ENCODE data around the gene DLD.
"Not testable (repeated sequence)": the region's sequence is repeated elsewhere in the genome, so short reads cannot be mapped to it uniquely, and the experiment has no call there.

Gene DLD

DNA sequence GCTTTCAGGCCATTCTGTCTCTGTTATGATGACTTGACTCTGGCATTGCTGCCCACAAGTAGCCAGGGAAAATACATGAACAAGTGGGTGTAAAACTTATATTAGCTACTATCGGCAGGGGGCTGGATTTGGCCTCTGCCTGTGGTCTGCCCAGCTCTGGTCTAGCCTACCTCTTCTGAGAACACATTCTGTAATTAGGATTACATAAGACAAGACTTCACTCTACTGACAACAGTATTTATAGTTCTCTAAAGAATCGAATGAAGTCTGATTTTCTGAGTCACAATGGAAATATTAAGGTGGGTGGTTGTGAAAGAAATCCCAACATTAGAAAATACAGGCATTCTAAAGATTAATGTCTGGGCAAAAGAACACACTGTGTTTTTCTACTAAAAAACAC, 55.5 kb downstream of the DLD start:
- DNase-seq: no peak

DNA sequence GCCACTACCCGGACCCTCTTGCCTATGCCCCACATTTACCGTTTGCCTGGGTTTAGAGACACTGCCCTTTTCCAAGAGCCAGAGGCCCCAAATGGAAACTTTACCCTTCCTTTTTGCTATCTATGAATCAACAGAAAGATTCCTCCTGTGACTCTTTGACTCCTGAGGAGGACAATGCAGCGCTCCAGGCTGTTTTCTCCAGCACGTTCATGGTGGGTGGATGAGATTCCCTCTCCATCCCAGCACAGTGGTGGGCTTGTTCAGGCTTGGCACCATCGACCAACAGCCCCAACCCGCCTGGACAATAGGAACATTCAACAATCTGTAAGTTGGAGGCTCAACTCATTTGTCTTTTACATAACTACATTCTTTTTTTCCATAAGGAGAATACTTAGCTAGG, 55.9 kb downstream of the DLD start:
- no peak for DNase-seq

DNA sequence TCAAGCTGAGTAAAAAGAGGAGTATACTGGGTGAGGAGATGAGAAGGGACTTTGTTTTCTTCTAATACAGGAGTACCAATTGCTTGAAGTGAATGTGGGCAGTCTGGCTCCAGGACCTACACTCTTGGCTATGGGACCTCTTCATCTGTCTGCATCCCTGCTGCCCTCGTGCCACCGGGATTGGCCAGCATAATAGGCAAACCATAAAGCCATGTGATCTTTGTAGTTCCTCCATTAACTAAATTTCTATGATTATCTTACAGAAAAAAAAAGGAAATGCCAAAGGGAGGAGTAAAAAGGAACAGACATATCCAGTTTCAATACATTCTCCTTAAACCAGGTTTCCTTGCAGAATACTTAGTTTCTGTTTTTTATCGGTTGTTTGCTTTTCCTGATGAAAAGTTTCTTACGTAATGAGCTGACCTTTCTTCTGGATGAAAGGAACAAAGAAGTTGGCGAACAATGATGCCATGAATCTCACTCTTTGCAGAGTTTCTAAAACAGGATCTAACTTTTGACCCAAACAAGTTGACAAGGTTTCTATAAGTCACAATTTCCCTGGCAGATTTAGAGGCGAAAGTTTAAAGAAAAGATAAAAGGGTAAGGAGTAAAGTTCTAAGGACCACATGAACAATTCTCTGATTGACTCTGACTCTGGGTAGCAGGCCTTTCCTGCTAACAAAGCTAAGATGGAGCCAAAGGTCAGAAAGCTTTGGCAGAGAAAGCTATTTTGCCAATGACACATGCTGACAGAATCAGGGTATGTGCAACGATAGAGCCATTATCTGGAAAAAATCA, 57.9 kb downstream of the DLD start:
- DNase-seq: no peak

DNA sequence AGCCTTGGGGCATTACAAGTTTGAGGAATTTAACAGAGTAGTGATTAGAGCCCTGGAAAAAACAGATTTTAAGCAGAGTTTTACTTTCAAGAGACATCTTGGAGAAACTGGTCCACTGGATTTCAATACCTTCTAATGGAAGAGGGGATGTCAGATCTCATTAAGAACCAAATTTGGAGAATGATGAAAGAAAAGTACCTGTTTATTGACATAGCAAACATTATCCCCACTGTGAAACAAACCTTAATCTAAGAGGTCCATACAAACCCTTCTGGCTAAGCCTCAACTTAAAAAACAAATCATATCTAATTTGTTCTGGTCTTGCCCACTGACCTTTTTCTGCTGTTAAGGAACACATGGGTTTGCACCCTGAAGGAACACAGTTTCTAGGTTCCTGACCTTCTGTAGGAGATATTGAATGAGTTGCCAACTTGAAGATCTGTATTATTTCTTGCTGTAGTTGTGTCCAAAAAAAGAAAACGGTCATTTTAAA, 58.5 kb downstream of the DLD start:
- no peak for DNase-seq

DNA sequence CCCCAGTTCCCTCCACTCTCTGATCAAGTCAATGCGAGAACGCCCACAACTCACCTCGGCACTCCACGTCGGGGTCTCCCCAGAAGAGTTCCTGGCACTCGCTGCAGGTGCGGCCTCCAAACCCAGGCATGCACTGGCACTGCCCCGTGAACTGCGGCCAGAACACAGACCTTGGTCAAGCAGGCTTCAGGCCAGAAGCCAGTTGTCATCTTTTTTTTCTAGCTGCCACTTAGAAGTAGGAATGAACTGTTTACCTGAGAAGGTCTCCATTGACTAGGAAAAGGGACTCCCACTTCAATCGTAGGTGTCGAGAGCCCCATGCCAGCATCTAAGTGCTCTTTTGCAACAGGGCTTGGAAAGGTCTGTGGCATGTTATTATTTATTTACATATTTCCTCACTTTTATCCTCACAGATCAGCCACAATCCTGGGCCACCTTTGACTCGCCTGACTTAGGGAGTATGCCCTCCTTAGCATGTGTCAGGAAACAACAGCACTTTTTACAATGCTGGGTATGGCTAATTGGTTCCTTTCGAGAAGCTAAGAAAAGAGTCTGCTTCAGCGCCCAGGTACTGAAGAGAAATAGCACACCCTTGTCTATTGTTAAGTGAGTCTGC, 60.3 kb downstream of the DLD start:
- DNase-seq: no peak

DNA sequence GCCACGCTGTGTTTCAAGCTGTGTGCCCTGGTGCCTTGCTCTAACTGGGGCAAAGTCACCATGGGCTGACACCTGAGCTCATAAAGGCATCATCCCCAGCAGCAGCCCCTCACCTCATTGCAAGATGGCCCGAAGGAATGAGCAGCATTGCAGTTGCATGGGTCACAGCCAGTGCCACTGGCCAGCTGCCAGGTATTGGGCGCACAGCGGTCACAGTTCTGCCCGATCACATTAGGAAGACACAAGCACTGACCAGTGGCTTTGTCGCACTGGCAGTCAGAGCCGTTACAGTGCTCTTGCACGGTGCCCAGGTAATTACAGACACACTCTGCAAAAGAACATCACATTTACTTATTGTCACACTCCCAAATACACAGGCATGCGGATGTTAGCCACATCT, 60.9 kb downstream of the DLD start:
- DNase-seq: no peak

DNA sequence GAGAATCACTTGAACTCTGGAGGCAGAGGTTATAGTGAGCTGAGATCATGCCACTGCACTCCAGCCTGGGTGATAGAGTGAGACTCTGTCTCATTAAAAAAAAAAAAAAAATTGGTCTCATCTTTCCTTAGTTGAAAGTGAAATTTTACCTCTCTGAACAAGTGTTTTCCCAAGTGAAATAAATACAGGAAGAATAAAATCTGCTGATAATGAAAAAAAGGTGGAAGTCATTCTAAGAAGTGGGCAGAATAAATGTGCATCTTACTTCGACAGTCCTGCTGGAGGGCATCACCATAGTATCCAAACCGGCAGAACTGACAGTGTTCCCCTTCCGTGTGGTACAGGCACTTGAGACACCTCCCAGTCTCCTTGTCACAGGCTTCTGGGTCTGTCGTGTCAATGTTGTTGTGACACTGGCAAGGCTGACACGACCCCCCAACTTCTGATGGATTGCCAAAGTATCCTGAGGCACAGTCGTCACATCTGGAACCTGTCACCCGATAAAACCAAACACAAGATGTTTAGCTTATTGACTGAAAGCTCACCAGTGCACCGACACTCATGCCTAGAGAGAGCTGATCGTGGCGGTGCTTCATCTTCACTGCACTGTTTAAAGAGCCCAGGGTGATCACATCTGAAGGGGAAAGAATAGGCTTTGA, 62.4 kb downstream of the DLD start:
- no peak for DNase-seq

DNA sequence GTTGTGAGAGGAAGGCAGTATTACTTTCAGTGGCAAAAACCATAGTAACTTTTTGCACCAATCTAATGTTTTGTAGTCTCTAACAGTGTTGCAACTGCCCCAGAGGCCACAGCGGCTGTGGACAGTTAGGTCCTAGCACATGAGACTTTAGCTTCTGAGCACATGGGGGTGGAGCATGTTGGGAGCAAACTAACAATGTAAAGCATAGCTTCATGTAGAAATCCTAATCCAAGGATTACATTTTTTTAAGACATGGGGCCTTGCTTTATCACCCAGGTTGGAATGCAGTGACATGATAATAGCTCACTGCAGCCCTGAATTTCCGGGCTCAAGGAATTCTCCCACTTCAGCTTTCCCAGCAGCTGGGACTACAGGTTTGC, 62.9 kb downstream of the DLD start:
- DNase-seq: no peak

DNA sequence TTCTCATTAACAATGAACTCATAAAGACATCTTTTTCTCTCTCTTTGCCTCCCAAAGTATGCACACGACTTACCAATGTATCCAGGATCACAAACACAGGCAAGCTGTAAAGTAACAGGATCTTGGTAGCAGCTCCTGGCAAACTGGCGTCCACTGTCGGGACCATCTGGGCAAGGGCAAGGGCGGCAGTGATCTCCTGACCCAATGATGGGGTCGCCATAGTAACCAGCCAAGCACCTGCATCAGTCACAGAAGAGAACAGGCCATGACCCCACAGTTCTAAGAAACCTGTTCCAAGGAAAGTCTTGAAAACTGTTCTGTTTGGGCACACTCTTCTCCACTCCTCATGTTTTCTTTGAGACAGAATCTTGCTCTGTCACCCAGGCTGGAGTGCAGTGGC, 64.4 kb downstream of the DLD start:
- no peak for DNase-seq

DNA sequence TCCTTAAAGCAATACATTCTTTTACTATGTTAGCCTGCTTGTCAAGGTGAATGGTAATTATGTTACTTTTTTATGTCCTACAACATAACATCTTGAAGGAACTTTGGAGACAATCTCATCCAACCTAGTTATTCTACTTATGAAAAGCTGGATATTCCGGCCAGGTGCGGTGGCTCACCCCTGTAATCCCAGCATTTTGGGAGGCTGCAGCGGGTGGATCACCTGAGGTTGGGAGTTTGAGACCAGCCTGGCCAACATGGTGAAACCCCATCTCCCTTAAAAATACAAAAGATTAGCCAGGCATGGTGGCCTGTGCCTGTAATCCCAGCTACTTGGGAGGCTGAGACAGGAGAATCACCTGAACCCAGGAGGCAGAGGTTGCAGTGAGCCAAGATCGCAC, 66.0 kb downstream of the DLD start:
- DNase-seq: not testable (repeated sequence)

DNA sequence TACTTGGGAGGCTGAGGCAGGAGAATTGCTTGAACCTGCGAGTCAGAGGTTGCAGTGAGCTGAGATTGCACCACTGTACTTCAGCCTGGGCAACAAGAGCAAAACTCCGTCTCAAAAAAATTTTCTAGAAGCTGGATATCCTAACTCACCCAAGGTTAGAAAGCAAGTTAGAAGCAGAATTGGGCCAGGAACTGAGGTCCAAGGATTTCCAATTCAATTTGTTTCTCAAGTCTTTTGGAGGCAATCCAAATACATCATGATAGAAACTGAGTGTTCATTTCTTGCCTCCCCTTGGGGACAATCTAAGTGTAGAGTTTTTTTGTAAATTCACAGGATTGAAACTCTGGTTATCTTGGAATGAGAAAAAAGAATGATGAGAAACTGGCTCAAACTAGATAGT, 66.5 kb downstream of the DLD start:
- DNase-seq: no peak

DNA sequence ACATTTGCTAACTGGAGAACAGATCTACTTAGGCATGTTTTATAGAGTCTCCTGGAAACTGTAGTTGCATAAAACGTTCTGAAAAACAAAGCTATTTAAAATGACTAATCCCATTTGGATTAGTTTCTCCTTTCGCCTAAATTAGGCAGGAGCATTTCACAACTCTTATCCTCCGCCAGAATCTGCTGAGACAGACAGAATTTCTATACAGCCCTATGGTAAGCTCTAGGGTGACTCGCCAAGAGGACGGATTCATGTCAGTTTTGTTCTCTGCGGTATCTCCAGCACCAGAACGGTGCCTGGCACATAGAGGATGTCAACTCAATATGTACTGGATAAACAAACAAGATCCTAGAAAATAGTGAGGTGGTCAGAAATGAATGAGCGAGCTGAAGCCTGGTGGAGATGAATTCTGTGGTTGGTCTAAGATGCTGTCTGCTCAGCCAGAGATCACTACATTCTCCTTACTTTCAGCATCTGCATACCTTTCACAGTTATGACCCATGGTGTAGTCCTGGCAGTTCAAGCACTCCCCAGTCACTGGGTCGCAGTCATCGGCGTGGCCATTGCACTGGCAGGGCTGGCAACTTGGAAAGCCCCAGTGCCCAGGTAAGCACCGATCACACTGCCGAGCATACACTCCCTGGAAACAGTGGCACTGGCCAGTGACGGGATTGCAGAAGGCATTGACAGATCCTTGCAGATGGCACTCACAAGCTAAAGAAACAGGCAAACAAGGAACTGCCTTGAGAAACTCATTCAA, 68.0 kb downstream of the DLD start:
- DNase-seq: no peak

DNA sequence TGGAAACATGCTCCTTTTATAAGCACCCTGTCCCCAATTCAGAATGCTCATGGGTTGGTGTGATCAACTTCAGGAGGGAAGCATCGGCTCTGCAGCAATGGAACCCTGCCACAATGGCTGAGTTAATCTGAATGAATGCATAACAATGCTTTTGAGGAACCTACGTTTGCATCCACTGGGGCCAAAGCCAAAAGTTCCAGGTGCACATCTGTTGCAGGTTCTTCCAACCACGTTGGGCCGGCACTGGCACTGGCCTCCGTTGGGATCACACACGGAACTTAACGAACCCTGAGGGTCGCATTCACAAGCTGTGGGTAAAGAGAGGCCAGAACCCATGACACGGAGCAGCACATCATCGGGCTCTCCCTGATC, 68.5 kb downstream of the DLD start:
- no peak for DNase-seq

DNA sequence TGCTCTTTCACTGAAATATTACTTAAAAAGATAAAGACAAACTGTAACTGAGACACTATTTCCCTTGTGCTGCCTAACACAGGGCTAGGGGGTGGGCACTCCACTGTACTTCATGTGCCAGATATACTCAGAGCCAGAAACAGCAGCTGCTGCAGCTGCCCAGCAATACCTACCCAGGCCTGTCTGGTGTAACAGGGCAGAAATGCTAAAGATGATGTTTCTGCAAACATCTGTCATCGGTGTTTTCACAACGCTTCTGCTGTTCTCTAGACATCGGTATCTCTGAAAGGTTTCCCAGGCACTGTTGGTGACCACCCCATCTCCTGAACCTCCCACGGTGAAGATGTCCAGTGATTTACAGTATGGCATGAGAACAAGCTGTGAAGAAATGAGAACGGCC, 69.3 kb downstream of the DLD start:
- DNase-seq: no peak

DNA sequence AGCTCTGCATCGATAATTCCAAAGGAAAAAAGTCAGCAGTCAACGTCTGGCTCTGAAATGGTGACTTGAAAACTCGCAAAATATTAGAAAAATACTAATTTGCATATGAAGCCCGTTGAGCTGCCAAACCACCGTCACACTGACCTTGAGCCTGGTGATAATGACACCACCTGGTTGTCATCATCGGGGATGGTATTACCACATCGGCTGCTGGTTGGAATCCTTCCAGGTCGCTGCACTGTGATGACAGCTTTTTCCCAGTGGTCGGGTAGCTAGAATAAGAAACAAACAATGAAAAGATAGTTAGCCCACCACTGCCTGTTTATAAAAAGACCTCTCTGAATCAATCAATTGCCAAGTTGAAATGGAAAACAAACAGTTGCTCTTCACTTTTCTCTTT, 70.4 kb downstream of the DLD start:
- no peak for DNase-seq

DNA sequence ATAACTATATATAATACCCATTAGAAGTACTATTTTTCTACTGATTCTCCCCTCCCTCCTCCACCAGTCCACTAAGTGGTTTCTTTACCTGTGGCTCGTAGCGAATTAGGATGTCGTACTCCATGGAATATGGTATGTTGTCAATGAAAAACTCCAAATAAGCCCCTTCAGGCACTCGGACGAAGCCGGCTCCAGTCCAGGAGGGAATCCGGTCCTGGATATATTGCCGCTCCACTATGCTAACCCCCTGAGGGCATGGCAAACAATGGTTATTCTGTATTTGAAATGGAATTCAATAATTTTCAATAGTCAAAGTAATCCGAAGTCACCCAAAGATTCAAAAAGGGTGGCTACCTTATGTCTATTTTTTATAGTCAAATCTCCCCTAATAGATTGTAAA, 71.8 kb downstream of the DLD start:
- no peak for DNase-seq

DNA sequence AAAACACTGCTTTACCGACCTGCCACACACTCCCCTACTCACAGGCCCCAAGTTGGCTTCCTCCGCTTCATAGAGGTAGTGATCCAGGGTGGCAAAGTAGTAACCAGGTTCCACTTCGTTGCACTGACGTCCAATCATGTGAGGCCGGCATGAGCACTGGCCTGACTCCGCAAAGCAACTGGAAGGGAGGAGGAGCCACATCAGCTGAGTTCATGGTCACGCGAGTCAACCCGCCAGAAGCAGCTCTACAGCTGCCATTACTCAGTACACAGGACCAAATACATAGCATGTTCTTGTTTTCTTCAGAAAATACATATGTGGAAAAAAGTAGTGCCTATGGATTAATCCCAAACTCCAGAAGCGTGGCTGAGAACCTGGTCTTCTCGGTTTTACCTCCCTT, 73.5 kb downstream of the DLD start:
- no peak for DNase-seq

DNA sequence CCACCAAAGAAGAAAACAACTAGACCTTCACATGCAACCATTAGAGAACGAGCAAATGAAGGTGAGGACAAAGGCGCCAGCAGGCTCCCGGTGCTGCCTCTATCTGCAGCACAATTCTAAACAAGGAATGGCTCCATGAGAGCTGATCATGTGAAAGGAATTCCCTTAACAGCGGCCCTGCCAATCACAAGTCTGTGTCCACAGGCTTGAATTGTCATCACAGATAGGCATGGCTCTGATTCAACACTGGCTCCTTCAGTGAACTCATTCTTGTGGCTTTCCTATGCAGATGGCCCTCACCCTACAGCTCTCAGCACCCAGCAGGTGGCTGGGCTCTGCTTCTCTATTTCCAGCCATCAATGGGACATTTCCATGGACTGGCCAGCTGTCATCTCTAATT, 75.7 kb downstream of the DLD start:
- DNase-seq: no peak

DNA sequence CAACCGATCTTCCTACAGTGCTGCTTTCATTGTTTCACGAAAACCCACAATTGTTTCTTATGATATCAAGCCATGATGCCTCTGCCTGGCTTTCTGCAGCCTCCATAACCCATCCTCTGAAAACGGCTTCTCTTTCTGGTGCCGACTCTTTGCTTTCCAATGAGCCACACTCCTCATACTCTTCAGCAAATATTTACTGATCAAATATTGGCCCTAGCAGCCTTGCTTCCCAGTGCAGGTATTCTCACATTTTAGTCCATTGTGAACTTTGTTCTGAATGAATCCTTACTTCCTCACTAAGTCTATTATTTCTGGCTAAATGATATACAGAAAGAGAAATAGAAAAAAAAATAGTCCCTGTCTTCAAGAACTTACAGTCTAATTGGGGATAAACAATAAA, 76.4 kb downstream of the DLD start:
- DNase-seq: no peak

DNA sequence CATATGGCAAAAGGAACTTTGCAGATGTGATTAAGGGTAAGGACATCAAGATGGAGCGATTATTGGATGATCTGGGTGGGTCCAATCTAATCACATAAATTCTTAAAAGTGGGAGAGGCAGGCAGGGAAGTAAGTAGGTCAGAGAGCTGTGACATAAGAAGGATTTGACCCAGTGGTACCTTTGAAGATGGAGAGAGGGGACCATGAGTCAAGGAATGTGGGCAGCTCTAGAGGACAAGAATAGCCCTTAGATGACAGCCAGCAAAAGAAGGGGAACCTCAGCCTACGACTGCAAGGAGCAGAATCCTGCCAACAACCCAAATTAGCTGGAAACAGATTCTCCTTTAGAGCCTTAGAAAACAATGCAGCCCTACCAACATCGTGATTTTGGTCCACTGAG, 77.5 kb downstream of the DLD start:
- no peak for DNase-seq

DNA sequence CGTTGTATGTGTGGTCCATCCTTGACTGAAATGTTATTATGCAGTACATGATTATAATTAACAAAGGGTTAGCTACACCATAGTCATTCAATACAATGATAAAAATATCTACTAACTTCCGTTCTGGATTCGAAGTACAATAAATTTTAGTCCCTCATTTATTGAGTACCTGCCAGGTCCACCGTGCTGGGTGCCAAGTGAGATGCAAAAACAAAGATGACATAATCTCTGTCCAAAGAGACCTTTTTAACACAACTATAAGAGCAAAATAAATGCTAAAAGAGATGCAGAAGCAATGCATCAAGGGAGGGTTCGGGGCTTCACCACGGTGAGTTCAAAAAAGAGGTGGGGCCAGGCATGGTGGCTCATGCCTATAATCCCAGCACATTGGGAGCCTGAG, 78.9 kb downstream of the DLD start:
- DNase-seq: no peak

Data from stimulated activated CD4-positive, alpha-beta T cell treated with anti-CD3 and anti-CD28 coated beads, Interleukin-15, amount 100 ng/mL, for 24 hours (primary cell).